Right cardiac atrium (tissue), 5 donors: ENCODE measurements around the gene VAV3. TPM values are rescaled to one million over a fixed set of nuclear protein-coding genes. Genes with fewer than 3 reads are reported as not detected.

Experiments
- ATAC-seq, 2 donors: fragments of 200-7000 bp; cut with Tn5 transposase; one replicate each; pipeline versions ENCODE4 v1.8.0 to v1.9.1; 2020; ENCODE audit warnings: moderate library complexity in 2 of 2, mild to moderate bottlenecking in 1 of 2
- DNase-seq, 3 donors: peaks; one replicate each; pipeline ENCODE4 v3.0.0-alpha.2; 2020
- H3K27ac ChIP-seq: one replicate; pipeline ENCODE4 v1.5.1; 2013; ENCODE audit warnings: mild to moderate bottlenecking, low read length, control low read depth, moderate library complexity
- H3K27me3 ChIP-seq: one replicate; pipeline ENCODE4 v1.6.1; 2013; ENCODE audit not compliant: control insufficient read depth, insufficient read depth
- H3K4me1 ChIP-seq: one replicate; pipeline ENCODE4 v1.6.1; 2013; ENCODE audit warnings: low read length; ENCODE audit not compliant: control insufficient read depth, insufficient read depth
- H3K4me3 ChIP-seq: one replicate; pipeline ENCODE4 v1.5.1; 2013; ENCODE audit warnings: low read length, control low read depth
- H3K9me3 ChIP-seq: one replicate; pipeline ENCODE4 v1.6.1; 2013; ENCODE audit warnings: low read length; ENCODE audit not compliant: control insufficient read depth
- WGBS: extraction: QIAGEN DNeasy Blood & Tissue Kit; methylation state at CpG from one replicate; pipeline ENCODE4 v1.1.7; 2013; 5-methylcytosine and 5-hydroxymethylcytosine counted together
- intact Hi-C, 4 donors: fragments of 100-400 bp; cut with DNase I; formaldehyde crosslinking; loops; one replicate each; pipeline versions ENCODE4 v1.11.0 to v1.14.0; 2022 to 2023
- polyA plus RNA-seq: library from polyadenylated mRNA; stranded (reverse); fragments of 200-250 nt; gene quantifications from one replicate; pipeline ENCODE4 v1.2.3, GENCODE V29; 2013
- total RNA-seq, 4 donors: library from RNA; stranded (reverse); fragmentation: NEBNext Ultra II Directional; extraction: Animal tissue kit (Norgen Biotek cat#: 25700); gene quantifications; one replicate each; pipeline ENCODE4 v1.2.1, GENCODE V29; 2021
- donor health status: healthy with polysubstance abuse.
- donor health status: DM: no; HTN: yes; CAD: no.
- donor health status: DM: no; HTN: no; CAD: no.
- donor health status: DM: no; HTN: yes; CAD: no; lungs with severe emphysema.
- donor health status: DM: yes; HTN: yes; CAD: no.

VAV3 gene
- total and polyA plus RNA-seq, 5 donors = 0.79 to 4.0 (median 2.7) TPM

DNA sequence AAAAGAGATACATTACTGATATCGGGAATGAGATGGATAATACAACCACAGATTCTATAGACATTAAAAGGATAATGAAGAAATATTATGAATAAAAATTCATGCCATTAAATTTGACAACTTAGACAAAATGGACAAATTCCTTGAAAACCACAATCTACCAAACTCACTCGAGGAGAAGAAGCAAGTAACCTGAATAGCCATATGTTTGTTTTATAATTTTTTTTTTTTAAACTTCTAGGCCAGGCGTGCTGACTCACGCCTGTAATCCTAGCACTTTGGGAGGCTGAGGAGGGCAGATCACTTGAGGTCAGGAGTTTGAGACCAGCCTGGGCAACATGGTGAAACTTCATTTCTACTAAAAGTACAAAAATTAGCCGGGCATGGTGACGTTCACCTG is 327.9 kb downstream of the VAV3 start:
- Histone ChIP-seq H3K4me3 (no peak overlapping the region), H3K27ac (no peak overlapping the region), H3K27me3 (no peaks in the 10 kb centered on the region), H3K4me1 (no peaks in the 10 kb centered on the region), H3K9me3 (no peaks in the 10 kb centered on the region)
- 95% methylated on average over 6 of the region's 6 CpGs for WGBS
- ATAC-seq (no peak), DNase-seq (no peak)
- intact Hi-C loops = no loop called here

DNA sequence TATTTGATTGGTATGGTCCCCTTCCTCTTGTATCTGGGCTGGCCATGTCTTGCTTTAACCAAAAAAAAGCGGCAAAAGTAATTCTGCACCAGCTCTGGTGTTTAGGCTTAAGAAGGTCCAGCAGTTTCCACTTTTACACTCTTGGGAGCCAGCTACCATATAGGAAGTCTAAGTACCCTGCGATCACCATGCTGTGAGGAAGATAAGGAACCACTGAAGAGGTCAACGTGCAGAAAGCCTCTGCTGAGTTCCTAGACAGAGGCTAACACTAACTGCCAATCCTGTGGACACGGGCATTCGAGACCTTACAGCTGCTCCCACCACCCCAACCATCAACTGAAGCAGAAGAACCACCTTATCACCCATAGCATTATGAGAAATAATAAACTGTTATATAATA is 331.4 kb downstream of the VAV3 start:
- no peak for DNase-seq
- intact Hi-C loops = no loop called here
- Histone ChIP-seq H3K27ac (no peak overlapping the region), H3K4me3 (no peak overlapping the region), H3K27me3 (no peaks in the 10 kb centered on the region), H3K9me3 (no peaks in the 10 kb centered on the region), H3K4me1 (no peaks in the 10 kb centered on the region)
- ATAC-seq = no peak
- 73% methylated on average over 5 of the region's 5 CpGs for WGBS

DNA sequence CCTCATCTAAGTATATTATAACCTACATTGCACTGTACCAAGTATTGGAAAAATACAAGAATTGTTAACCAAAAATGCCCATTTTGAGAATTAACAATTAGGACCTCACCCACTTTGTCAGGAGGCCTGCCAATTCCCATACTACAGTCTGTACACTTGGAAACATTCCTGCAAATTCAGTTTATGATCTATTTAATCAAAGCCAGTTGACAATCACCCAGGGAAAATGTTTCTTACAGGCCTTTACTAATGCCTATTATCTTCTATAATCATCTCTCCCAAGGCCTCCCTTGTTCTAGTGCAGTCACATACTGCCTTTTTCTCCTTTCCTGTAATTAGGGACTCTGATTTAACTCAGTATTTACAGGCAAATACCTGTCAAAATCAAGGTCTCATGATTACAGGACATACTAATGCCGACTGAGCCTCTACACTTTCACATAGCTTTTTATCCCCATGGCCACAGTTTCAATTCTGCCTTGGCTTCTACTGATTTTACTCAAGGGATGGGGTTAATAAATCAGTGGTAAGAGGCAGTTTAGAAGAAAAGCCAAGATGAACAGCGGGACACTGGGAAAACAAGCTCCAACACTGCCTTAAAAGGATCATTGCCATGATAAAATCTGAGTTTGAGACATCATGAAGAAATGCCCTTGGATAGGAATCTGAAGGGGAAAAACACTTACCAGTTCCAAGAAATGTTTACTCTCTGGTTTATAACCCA is 338.7 kb downstream of the VAV3 start:
- DNase-seq (no peak), ATAC-seq (no peak)
- Histone ChIP-seq H3K4me3 (no peak overlapping the region), H3K27me3 (no peaks in the 10 kb centered on the region), H3K9me3 (no peaks in the 10 kb centered on the region), H3K27ac (no peak overlapping the region), H3K4me1 (no peaks in the 10 kb centered on the region)
- intact Hi-C loops = no loop called here
- 68% methylated on average over 2 of the region's 2 CpGs for WGBS

DNA sequence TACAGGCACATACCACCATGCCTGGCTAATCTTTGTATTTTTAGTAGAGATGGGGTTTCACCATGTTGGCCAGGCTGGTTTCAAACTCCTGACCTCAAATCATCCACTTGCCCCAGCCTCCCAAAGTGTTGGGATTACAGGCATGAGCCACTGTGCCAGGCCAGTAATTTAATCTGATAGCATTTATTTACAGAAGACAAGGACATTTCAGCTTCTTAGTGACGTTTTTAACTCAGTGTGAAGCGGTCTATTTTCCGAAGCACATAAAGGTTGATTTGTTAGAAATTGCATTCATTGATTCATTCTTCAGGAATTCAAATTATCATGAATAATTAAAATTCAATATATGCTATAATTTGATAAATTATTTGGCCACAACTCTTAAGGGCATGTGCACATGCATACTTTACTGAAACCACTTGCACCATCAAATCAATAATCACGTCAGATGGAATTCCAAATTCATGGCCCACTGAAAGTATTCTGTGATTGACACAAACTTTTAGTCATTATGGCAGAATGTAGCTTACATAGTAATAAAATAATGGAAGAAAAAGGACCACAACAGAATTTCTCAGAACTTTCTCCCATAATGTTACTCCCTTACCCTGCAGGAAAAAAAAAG is 339.5 kb downstream of the VAV3 start:
- no peak for DNase-seq
- WGBS = 91% methylated on average over 4 of the region's 4 CpGs
- Histone ChIP-seq H3K27me3 (no peaks in the 10 kb centered on the region), H3K4me3 (no peak overlapping the region), H3K9me3 (no peaks in the 10 kb centered on the region), H3K27ac (no peak overlapping the region), H3K4me1 (no peaks in the 10 kb centered on the region)
- no peak for ATAC-seq
- intact Hi-C loops = no loop called here

DNA sequence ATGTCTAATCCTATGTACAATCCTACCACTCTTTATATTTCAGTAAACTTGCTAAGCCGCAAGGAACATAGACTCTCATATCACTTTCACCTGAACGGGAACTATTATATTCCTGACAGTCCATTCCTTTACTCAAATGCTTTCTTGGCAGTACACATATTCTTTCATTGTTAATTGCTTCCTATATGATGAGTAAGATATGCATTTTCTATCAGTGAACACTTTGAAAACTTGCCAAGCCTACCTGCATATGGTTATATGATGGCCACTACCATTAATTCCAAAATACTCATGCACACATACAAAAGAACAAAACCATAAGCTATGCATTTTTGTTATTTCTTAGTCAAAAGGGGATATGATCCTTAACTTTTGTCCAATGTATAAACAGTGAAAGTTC is 341.5 kb downstream of the VAV3 start:
- 77% methylated on average over 2 of the region's 2 CpGs for WGBS
- no peak for DNase-seq

DNA sequence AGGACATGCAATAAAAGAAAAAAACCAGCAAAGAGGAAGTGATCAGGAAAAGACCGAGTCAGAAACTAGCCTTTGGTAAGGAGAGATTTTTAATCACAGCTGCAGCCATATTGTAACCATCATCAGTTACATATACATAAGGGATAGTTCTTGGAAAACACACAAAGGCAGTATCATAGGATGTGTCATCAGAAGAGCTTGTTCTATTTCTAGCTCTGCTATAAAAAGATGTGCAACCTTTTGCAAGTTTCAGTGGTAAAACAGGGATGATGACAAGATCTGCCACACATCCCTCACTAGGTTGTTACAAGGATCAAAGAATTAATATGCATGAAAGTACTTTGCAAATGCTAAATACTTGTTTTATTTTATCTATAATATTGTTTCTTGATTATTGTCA is 342.0 kb downstream of the VAV3 start:
- H3K9me3 ChIP-seq = no peaks in the 10 kb centered on the region
- intact Hi-C loops = no loop called here

More for the DNA sequence above, 341.5 kb downstream of the VAV3 start:
- intact Hi-C loops = no loop called here
- H3K4me3 ChIP-seq = no peak overlapping the region
- no peak for ATAC-seq
- H3K4me1 ChIP-seq = no peaks in the 10 kb centered on the region
- H3K9me3 ChIP-seq = no peaks in the 10 kb centered on the region
- no peak overlapping the region for H3K27ac ChIP-seq
- H3K27me3 ChIP-seq = no peaks in the 10 kb centered on the region

DNA sequence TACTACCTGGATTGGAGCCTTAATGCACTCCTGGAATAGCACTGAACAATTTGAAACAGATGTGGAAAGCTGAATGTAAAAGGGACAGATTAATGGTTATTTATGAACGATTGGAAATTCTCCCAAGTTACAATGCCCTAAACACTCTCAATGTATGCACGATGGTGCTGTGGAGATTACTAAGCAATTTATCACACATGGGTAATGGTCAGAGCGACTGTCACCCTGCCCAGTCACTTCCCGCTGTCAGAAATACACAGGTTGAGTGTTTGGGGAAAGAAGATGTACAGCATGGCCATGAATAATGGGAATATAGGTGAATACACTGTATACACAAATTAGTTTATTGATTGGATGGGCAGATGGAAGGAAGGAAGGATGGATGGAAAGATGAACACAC is 342.4 kb downstream of the VAV3 start:
- Histone ChIP-seq H3K4me3 (no peak overlapping the region), H3K9me3 (no peaks in the 10 kb centered on the region), H3K4me1 (no peaks in the 10 kb centered on the region), H3K27me3 (no peaks in the 10 kb centered on the region), H3K27ac (no peak overlapping the region)
- intact Hi-C loops = no loop called here
- 71% methylated on average over 4 of the region's 4 CpGs for WGBS
- ATAC-seq = no peak
- DNase-seq = no peak

More for the DNA sequence above, 342.0 kb downstream of the VAV3 start:
- H3K27ac ChIP-seq = no peak overlapping the region
- DNase-seq = no peak
- no peaks in the 10 kb centered on the region for H3K27me3 ChIP-seq
- no peak overlapping the region for H3K4me3 ChIP-seq
- WGBS = 22% methylated on average over 1 of the region's 1 CpG
- no peak for ATAC-seq
- H3K4me1 ChIP-seq = no peaks in the 10 kb centered on the region

DNA sequence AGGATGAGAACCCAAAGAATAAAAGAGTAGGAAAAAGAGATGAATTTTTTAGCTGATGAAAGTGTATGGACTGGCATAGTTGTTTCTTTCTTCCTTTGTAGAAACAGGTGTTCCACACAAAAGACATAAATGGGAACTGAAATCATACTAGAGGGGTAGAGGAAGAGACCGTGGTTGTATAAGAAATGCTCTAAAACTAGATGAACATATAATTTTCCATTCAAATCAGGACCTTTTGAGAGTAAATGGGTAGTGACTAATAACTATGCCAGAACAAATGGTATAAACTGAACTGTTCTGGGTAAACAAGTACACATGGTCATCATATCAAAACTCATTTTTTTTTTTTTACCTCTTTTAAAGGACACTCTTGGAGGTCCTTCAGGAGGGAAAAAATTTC is 344.2 kb downstream of the VAV3 start:
- intact Hi-C loops = no loop called here
- Histone ChIP-seq H3K27me3 (no peaks in the 10 kb centered on the region), H3K9me3 (no peaks in the 10 kb centered on the region), H3K4me1 (no peaks in the 10 kb centered on the region), H3K4me3 (no peak overlapping the region), H3K27ac (no peak overlapping the region)
- ATAC-seq (no peak), DNase-seq (no peak)
- WGBS = 89% methylated on average over 1 of the region's 1 CpG

DNA sequence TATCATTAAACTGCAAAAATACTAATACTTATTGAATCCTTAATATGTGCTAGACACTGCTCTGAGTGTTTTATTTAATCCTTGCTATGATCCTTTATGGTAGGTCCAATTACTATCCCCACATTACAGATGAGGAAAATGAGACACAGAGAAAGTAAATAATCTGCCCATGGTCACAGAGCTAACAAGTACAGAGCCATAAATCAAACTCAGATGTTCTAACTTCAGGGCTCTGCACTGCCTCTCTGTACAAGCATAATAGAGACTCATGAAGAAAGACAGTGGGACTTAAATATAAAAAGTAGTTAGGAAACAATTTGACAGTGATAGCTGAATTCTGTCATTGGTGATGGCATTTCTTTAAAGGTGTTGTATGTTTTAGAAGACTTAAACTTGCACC is 346.4 kb downstream of the VAV3 start:
- DNase-seq = no peak
- Histone ChIP-seq H3K27me3 (no peaks in the 10 kb centered on the region), H3K4me3 (no peak overlapping the region), H3K4me1 (no peaks in the 10 kb centered on the region), H3K27ac (no peak overlapping the region), H3K9me3 (no peaks in the 10 kb centered on the region)
- intact Hi-C loops = no loop called here
- ATAC-seq = no peak

DNA sequence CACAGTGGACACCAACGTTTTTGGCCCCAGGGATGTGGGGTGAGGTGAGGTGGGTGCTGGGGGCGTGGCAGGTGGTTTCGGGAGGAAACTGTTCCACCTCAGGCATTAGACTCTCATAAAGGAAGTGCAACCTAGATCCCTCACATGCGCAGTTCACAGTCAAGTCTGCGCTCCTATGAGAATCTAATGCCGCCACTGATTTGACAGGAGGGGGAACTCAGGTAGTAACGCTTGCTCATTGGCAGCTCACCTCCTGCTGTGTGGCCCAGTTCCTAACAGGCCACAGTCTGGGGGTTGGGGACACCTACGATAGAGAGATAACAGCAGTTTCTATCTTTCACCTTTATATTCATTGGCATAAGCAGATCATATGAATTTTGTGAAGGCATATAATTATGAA is 347.1 kb downstream of the VAV3 start:
- DNase-seq (no peak), ATAC-seq (no peak)
- Histone ChIP-seq H3K4me1 (no peaks in the 10 kb centered on the region), H3K4me3 (no peak overlapping the region), H3K27me3 (no peaks in the 10 kb centered on the region), H3K9me3 (no peaks in the 10 kb centered on the region), H3K27ac (no peak overlapping the region)
- intact Hi-C loops = no loop called here
- WGBS = 86% methylated on average over 8 of the region's 8 CpGs

DNA sequence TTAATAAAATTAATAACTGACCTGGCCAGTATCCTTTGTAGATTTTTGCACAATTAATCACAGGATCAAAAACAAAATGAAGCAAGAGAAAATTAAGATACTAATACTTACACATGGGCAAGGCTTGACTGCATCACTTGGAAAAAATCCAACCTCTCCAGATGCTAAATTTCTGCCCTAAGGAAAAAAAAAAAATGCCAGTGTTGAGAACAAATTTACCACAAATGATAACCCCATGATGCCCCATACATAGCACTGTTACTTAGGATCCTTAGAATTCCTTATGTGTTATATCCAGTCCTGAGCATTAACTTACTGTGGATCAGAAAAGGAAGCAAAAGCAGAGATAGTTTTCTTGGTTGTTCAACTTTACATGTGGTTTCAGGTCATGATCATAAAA is 347.5 kb downstream of the VAV3 start:
- ATAC-seq (no peak), DNase-seq (no peak)
- no peaks in the 10 kb centered on the region for H3K4me1 ChIP-seq
- no peaks in the 10 kb centered on the region for H3K27me3 ChIP-seq
- H3K27ac ChIP-seq = no peak overlapping the region
- no peaks in the 10 kb centered on the region for H3K9me3 ChIP-seq
- intact Hi-C loops = no loop called here
- H3K4me3 ChIP-seq = no peak overlapping the region

DNA sequence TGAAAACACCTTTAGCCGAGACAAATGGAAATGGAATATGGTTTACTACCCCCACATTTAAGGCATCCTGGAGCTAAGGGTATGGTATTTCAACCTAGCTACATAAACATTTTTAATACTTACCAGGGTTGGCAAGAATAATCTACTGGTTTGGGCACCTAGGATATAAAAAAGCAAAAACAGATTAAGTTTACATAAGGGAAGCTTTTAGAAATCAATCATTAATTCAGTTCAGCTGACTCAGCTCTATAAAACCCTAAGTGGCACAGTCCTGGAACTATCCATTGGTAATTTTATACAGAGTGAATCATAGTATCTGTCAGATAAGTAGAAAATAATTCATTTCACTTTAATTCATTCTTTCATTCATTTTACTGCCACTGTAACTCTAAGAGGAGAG is 355.2 kb downstream of the VAV3 start:
- Histone ChIP-seq H3K4me1 (no peaks in the 10 kb centered on the region), H3K9me3 (no peaks in the 10 kb centered on the region), H3K27me3 (no peaks in the 10 kb centered on the region), H3K27ac (no peak overlapping the region), H3K4me3 (no peak overlapping the region)
- intact Hi-C loops = no loop called here
- ATAC-seq (no peak), DNase-seq (no peak)
- WGBS = 86% methylated on average over 1 of the region's 1 CpG
